Activated CD8-positive, alpha-beta memory T cell treated with anti-CD3 and anti-CD28 coated beads, Interleukin-2, amount 50 U/mL, for 1 hour (primary cell): Measurements from ENCODE around the gene PCLAF.

ENCODE experiments used
- DNase-seq: peaks from one replicate; pipeline ENCODE4 v3.0.0-alpha.2; 2020; ENCODE audit errors: extremely low read depth

PCLAF gene

GRCh38 chr15:64324165-64324877 lies 56.9 kb downstream of the PCLAF start:
- DNase-seq: no peak

- no peak for DNase-seq
Observed at GRCh38 chr15:64315216-64315615, 66.0 kb downstream of the PCLAF start.

- no peak for DNase-seq
Observed at GRCh38 chr15:64314456-64314855, 66.8 kb downstream of the PCLAF start.
